ENCODE data around the gene CAMKK2.
"Not testable (repeated sequence)": the region's sequence is repeated elsewhere in the genome, so short reads cannot be mapped to it uniquely, and the experiment has no call there.

CAMKK2 gene

GRCh38 chr12:121296618-121297434 lies at the start of gene CAMKK2:
Gene CAMKK2, minus strand, starts transcription at chr12:121296709. Its CDS starts 22,183 bp downstream, at chr12:121274526.
- no peak for FAIRE-seq

GRCh38 chr12:121345151-121345815 lies 48.8 kb upstream of the CAMKK2 start:
- no peak for FAIRE-seq

- FAIRE-seq = no peak
These were observed 48.0 kb upstream of the CAMKK2 start for GRCh38 chr12:121344506-121344905.

- FAIRE-seq = no peak
These were observed 40.9 kb upstream of the CAMKK2 start for GRCh38 chr12:121337416-121337815.

GRCh38 chr12:121334513-121335343 lies 38.2 kb upstream of the CAMKK2 start:
- peak; percentile 95 for FAIRE-seq

GRCh38 chr12:121333747-121334146 lies 37.2 kb upstream of the CAMKK2 start:
- FAIRE-seq = no peak

GRCh38 chr12:121331248-121331647 lies 34.7 kb upstream of the CAMKK2 start:
- FAIRE-seq = peak; percentile 51

- no peak for FAIRE-seq
These were observed 34.2 kb upstream of the CAMKK2 start for GRCh38 chr12:121330692-121331091.

- no peak for FAIRE-seq
These were observed 33.7 kb upstream of the CAMKK2 start for GRCh38 chr12:121330195-121330594.

- FAIRE-seq = no peak
These were observed 32.1 kb upstream of the CAMKK2 start for GRCh38 chr12:121328620-121329019.

GRCh38 chr12:121326996-121327674 lies 30.6 kb upstream of the CAMKK2 start:
- FAIRE-seq = no peak

GRCh38 chr12:121325922-121326396 lies 29.4 kb upstream of the CAMKK2 start:
- FAIRE-seq = no peak

- no peak for FAIRE-seq
These were observed 27.4 kb upstream of the CAMKK2 start for GRCh38 chr12:121323908-121324307.

GRCh38 chr12:121318121-121318520 lies 21.6 kb upstream of the CAMKK2 start:
- FAIRE-seq = no peak

GRCh38 chr12:121314431-121314830 lies 17.9 kb upstream of the CAMKK2 start:
- FAIRE-seq = no peak

GRCh38 chr12:121310231-121310630 lies 13.7 kb upstream of the CAMKK2 start:
- not testable (repeated sequence) for FAIRE-seq

- FAIRE-seq = not testable (repeated sequence)
These were observed 10.9 kb upstream of the CAMKK2 start for GRCh38 chr12:121307397-121307796.

GRCh38 chr12:121304306-121304705 lies 7.8 kb upstream of the CAMKK2 start:
- FAIRE-seq = no peak

GRCh38 chr12:121301876-121302275 lies 5.4 kb upstream of the CAMKK2 start:
- no peak for FAIRE-seq

- no peak for FAIRE-seq
These were observed 3.7 kb upstream of the CAMKK2 start for GRCh38 chr12:121300083-121300819.

GRCh38 chr12:121299662-121300061 lies 3.2 kb upstream of the CAMKK2 start:
- FAIRE-seq = no peak

- FAIRE-seq = not testable (repeated sequence)
These were observed 1.9 kb upstream of the CAMKK2 start for GRCh38 chr12:121298411-121298810.
